Hematopoietic multipotent progenitor cell treated with erythropoietin and hydrocortisone succinate and interleukin-3 and kit ligand, for 15 days (in vitro differentiated cells): ENCODE measurements around the gene TMEM145.

Experiments used
- DNase-seq: peaks from one replicate; pipeline ENCODE4 v3.0.0-alpha.2; 2015; ENCODE audit warnings: low spot score

The TMEM145 gene

GRCh38 chr19:42277821-42278451 is 35.2 kb upstream of the TMEM145 start:
- no peak for DNase-seq

GRCh38 chr19:42278452-42279154 is 34.5 kb upstream of the TMEM145 start:
- no peak for DNase-seq

GRCh38 chr19:42279155-42279901 is 33.8 kb upstream of the TMEM145 start:
- DNase-seq: no peak

- DNase-seq: peak; percentile 86
Observed at GRCh38 chr19:42279902-42280814, 33.0 kb upstream of the TMEM145 start.

- no peak for DNase-seq
Observed at GRCh38 chr19:42280815-42281145, 32.3 kb upstream of the TMEM145 start.

- DNase-seq: peak; percentile 51
Observed at GRCh38 chr19:42281146-42281826, 31.8 kb upstream of the TMEM145 start.

- peak; percentile 17 for DNase-seq
Observed at GRCh38 chr19:42281827-42282762, 31.0 kb upstream of the TMEM145 start.

- DNase-seq: no peak
Observed at GRCh38 chr19:42282819-42283187, 30.3 kb upstream of the TMEM145 start.

GRCh38 chr19:42283188-42284065 is 29.7 kb upstream of the TMEM145 start:
- peak; percentile 95 for DNase-seq

GRCh38 chr19:42284066-42284501 is 29.0 kb upstream of the TMEM145 start:
- DNase-seq: peak; percentile 85

- DNase-seq: peak; percentile 24
Observed at GRCh38 chr19:42284591-42285341, 28.3 kb upstream of the TMEM145 start.

GRCh38 chr19:42285541-42285941 is 27.6 kb upstream of the TMEM145 start:
- no peak for DNase-seq

- DNase-seq: no peak
Observed at GRCh38 chr19:42285988-42286348, 27.1 kb upstream of the TMEM145 start.

GRCh38 chr19:42286349-42287016 is 26.6 kb upstream of the TMEM145 start:
- DNase-seq: peak; percentile 24

GRCh38 chr19:42287017-42287826 is 25.9 kb upstream of the TMEM145 start:
- DNase-seq: no peak

GRCh38 chr19:42287827-42288107 is 25.3 kb upstream of the TMEM145 start:
- no peak for DNase-seq

- DNase-seq: no peak
Observed at GRCh38 chr19:42288387-42288786, 24.7 kb upstream of the TMEM145 start.
